Testis (tissue), 3 donors: ENCODE results near the gene IREB2. TPM values are rescaled to one million over a fixed set of nuclear protein-coding genes. Genes with fewer than 3 reads are reported as not detected.

ENCODE experiments used
- DNase-seq: peaks from one replicate; pipeline ENCODE4 v3.0.0-alpha.2; 2019
- H3K27ac ChIP-seq, 2 donors: fragments of 200-600 bp; sonication (generic); one replicate each; pipeline ENCODE4 v1.5.1; 2019
- H3K27me3 ChIP-seq: fragments of 200-600 bp; sonication (generic); one replicate; pipeline ENCODE4 v1.5.1; 2019
- H3K36me3 ChIP-seq: fragments of 200-600 bp; sonication (generic); one replicate; pipeline ENCODE4 v1.5.1; 2017; ENCODE audit warnings: low read depth; ENCODE audit errors: missing control alignments
- H3K4me1 ChIP-seq: fragments of 200-600 bp; sonication (generic); one replicate; pipeline ENCODE4 v1.5.1; 2019
- H3K4me3 ChIP-seq, 2 donors: fragments of 200-600 bp; sonication (generic); one replicate each; pipeline ENCODE4 v1.5.1; 2017 to 2019
- H3K9me3 ChIP-seq: fragments of 200-600 bp; sonication (generic); one replicate; pipeline ENCODE4 v1.5.1; 2017
- CTCF ChIP-seq, 3 experiments: fragments of 450-650 bp in 2 of 3; fragments of 200-600 bp in 1 of 3; sonication (generic) in 1 of 3; IDR thresholded peaks; one replicate each; pipeline ENCODE4 v1.5.1; 2016 to 2019; ENCODE audit warnings: antibody characterized with exemption in 3 of 3, mild to moderate bottlenecking in 2 of 3, moderate library complexity in 1 of 3
- POLR2A ChIP-seq: fragments of 450-650 bp; IDR thresholded peaks from one replicate; pipeline ENCODE4 v1.6.1; 2017; ENCODE audit warnings: antibody characterized with exemption, mild to moderate bottlenecking, moderate library complexity
- WGBS, 2 donors: methylation state at CpG; one replicate each; pipeline ENCODE4 v1.1.5; 2018; 5-methylcytosine and 5-hydroxymethylcytosine counted together
- intact Hi-C: fragments of 100-400 bp; cut with DNase I; formaldehyde crosslinking; loops from one replicate; pipeline ENCODE4 v1.15.1; 2023; ENCODE audit warnings: low total_unique reads
- polyA plus RNA-seq: library from polyadenylated mRNA; stranded (reverse); fragments of 350-450 nt; fragmentation: Illumina TruSeq; extraction: RNeasy Lipid Tissue Mini Kit (QIAGEN cat#74804); gene quantifications from one replicate; pipeline ENCODE4 v1.2.3, GENCODE V29; 2014; ENCODE audit warnings: low read depth, low replicate concordance; ENCODE audit not compliant: insufficient read depth
- total RNA-seq, 2 donors: library from RNA; depleted of rRNA; stranded (reverse); fragments of >200 nt; gene quantifications; one replicate each; pipeline ENCODE4 v1.2.3, GENCODE V29; 2016

IREB2 gene
- total and polyA plus RNA-seq, 3 donors from 2014 or later = 43.1 to 69.0 (median 52.3) TPM

GRCh38 chr15:78408961-78409360 is 29.1 kb upstream of the IREB2 start:
- Histone ChIP-seq H3K4me3 (no peak overlapping the region), H3K36me3 (no peaks in the 10 kb centered on the region), H3K27me3 (no peaks in the 10 kb centered on the region), H3K4me1 (no peaks in the 10 kb centered on the region), H3K9me3 (no peaks in the 10 kb centered on the region), H3K27ac (no peak overlapping the region)
- WGBS, 2 donors = 65 to 73% methylated on average over 2 of the region's 2 CpGs
- TF ChIP-seq POLR2A (no peak), CTCF (IDR thresholded peaks at IDR 0.05) (no peak)
- intact Hi-C loops = no loop called here
- DNase-seq = no peak

- DNase-seq = no peak
- H3K36me3 ChIP-seq = no peaks in the 10 kb centered on the region
- H3K4me1 ChIP-seq = no peaks in the 10 kb centered on the region
- H3K27me3 ChIP-seq = no peaks in the 10 kb centered on the region
- intact Hi-C loops = no loop called here
- H3K9me3 ChIP-seq = no peaks in the 10 kb centered on the region
- H3K4me3 ChIP-seq = no peak overlapping the region
- TF ChIP-seq CTCF (IDR thresholded peaks at IDR 0.05) (no peak), POLR2A (no peak)
- H3K27ac ChIP-seq = no peak overlapping the region
- WGBS, 2 donors = 64 to 71% methylated on average over 1 of the region's 1 CpG
Measured at GRCh38 chr15:78411061-78411460, 27.0 kb upstream of the IREB2 start.

- no peaks in the 10 kb centered on the region for H3K4me1 ChIP-seq
- no peak for TF ChIP-seq CTCF (IDR thresholded peaks at IDR 0.05)
- no peak for TF ChIP-seq POLR2A
- 81 to 93% methylated on average over 3 of the region's 3 CpGs for WGBS, 2 donors
- H3K27ac ChIP-seq = no peak overlapping the region
- intact Hi-C loops = no loop called here
- no peak for DNase-seq
- no peaks in the 10 kb centered on the region for H3K36me3 ChIP-seq
- no peak overlapping the region for H3K4me3 ChIP-seq
- H3K27me3 ChIP-seq = no peaks in the 10 kb centered on the region
- no peaks in the 10 kb centered on the region for H3K9me3 ChIP-seq
Measured at GRCh38 chr15:78414621-78415250, 23.3 kb upstream of the IREB2 start.

- WGBS, 2 donors = 67 to 74% methylated on average over 4 of the region's 4 CpGs
- Histone ChIP-seq H3K27ac (no peak overlapping the region), H3K4me3 (no peak overlapping the region), H3K4me1 (no peaks in the 10 kb centered on the region), H3K27me3 (no peaks in the 10 kb centered on the region), H3K9me3 (no peaks in the 10 kb centered on the region), H3K36me3 (no peaks in the 10 kb centered on the region)
- no peak for TF ChIP-seq POLR2A
- no peak for TF ChIP-seq CTCF (IDR thresholded peaks at IDR 0.05)
- no peak for DNase-seq
- intact Hi-C loops = no loop called here
Measured at GRCh38 chr15:78415284-78415683, 22.7 kb upstream of the IREB2 start.
